HG03159 (cell line): ENCODE results near the gene SNIP1.
"Not testable (repeated sequence)": the region's sequence is repeated elsewhere in the genome, so short reads cannot be mapped to it uniquely, and the experiment has no call there.

ENCODE experiments used
- ATAC-seq: cut with Tn5 transposase; IDR thresholded peaks from one replicate; pipeline ENCODE4 v1.9.1; 2021; ENCODE audit warnings: mild to moderate bottlenecking, moderate library complexity; ENCODE audit not compliant: unreplicated experiment

Gene SNIP1, protein sequence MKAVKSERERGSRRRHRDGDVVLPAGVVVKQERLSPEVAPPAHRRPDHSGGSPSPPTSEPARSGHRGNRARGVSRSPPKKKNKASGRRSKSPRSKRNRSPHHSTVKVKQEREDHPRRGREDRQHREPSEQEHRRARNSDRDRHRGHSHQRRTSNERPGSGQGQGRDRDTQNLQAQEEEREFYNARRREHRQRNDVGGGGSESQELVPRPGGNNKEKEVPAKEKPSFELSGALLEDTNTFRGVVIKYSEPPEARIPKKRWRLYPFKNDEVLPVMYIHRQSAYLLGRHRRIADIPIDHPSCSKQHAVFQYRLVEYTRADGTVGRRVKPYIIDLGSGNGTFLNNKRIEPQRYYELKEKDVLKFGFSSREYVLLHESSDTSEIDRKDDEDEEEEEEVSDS

DNA sequence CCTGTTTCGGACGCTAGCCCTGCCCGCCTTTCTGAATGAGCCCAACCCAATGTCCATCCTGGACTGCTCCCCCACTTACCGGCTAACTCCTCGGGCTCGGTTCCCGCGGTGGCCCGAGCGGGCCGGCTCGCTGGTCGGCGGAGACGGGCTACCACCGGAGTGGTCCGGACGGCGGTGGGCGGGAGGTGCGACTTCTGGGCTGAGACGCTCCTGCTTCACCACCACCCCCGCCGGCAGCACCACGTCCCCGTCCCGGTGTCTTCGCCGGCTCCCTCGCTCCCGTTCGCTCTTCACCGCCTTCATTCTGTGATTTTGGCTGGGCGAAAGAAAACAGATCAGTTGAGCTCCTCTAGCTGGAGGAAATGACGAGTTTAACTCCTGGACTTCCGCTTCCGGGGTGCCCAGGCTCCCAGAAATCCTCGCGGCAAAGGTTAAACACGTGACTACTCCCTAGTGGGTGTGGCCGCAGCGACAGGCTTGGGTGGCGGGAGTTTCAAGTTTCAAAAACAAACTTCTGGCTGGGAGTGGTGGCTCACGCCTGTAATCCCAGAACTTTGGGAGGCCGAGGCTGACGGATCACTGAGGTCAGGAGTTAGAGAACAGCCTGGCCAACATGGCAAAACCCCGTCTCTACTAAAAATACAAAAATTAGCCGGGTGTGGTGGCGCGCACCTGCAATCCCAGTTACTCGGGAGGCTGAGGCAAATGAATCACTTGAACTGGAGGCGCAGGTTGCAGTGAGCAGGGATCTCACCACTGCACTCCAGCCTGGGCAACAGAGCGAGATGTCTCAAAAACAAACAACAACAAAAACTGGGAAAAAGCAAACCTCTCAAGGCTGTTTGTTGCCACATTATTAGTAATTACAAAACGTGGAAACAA lies at the start of gene SNIP1:
SNIP1 (minus strand) TSS at position 367 of the 882 bp plus-strand sequence; CDS start at position 303, 64 bp downstream.
- ATAC-seq = peak; percentile 88

DNA sequence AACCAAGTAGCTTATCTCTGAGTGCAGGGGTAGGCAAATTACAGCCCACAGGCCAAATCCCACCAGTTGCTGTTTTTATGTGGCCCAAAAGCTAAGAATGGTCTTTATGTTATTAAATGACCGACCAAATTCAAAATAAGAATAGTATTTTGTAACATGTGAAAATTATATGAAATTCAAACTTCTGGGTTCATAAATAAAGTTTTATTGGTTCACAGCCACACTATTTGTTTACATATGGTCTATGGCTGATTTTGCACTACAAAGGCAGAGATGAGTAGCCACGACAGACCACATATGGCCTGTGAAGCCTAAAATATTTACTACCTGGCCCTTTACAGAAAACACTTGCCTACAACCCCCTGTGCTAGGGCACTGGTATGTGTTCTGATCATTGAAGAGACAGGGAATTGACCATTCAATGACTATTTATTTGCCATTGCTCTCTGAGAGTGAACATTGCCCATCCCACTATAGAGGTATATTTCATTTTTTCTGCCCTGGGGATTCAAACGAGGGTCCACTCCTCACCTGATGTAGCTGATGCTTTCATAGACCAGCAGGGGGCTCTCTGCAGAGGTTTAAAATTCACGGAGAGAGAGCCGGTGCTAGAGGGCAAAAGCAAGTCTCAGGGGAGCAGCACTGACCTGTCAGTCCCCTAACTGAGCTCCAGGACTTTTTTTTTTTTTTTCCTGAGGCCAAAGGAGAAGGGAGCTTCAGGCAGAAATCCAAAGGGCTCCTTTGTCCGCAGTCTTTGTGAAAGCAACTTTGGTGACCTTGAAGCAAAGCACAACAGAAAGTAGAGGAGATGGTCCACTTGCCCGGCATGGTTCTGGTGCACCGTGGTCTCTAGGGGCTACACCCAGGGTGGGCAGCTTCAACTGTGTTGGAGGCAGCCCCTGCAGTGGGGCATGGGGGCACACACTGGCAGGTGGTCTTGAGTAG lies 48.9 kb upstream of the SNIP1 start:
- no peak for ATAC-seq

DNA sequence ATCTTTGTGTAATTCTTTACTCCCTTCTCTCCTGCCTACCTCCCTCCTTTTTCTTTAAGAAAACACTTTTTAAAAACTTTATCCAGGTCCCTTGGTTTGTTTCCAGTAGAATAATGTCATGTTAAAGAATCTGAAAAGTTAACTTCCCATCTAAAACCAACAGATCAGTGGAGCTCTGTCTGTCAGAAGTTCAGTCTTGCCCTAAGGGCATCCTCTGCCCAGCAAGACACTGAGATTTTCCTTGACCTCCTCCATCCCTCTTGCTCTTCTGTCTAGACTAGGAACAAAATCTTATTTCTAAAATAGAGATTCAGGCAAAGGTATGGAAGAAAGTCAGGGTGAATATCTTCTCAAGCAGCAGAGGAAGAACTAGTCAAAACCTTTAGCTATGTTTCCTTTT lies 47.3 kb upstream of the SNIP1 start:
- ATAC-seq = no peak

DNA sequence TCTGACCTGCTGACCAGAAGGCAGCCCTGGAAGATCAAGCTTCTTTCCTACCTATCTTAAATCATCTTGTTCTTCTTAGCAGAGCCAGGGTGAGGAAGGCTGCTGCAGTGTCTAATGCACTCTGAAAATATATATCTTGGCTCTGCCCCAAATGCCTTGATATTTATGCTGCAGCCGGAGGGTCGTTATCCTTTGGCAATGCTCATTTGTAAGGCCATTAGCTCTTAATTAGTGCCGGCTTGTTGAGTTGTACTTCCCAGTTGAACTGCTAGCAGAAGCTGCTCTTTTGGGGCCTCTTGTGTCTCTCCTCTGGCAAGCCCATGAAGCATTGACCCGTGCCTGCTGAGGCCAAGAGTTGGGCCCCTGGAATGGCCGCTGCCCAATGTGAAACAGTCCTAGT lies 45.8 kb upstream of the SNIP1 start:
- no peak for ATAC-seq

DNA sequence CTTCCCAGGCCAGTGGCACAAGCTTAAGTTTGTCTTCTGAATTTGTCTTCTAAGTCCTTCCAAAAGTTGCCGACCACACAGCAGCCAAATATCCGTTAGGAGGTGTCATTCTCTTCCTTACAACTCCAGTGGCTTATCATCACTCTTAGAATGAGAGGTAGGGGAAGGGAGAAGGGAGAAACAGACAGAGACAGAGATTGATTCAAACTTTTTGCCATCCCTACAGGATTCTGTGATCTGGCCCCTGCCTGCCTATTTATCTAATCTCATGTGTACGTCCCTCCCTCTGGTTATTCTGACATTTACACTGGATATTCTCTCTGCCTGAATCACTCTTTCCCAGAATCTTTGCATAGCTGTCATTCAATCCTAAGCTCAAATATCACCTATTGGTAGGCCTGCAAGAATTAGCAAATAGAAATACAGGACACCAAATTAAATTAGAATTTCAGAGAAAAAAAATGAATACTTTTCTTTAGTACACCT lies 42.1 kb upstream of the SNIP1 start:
- ATAC-seq = no peak

DNA sequence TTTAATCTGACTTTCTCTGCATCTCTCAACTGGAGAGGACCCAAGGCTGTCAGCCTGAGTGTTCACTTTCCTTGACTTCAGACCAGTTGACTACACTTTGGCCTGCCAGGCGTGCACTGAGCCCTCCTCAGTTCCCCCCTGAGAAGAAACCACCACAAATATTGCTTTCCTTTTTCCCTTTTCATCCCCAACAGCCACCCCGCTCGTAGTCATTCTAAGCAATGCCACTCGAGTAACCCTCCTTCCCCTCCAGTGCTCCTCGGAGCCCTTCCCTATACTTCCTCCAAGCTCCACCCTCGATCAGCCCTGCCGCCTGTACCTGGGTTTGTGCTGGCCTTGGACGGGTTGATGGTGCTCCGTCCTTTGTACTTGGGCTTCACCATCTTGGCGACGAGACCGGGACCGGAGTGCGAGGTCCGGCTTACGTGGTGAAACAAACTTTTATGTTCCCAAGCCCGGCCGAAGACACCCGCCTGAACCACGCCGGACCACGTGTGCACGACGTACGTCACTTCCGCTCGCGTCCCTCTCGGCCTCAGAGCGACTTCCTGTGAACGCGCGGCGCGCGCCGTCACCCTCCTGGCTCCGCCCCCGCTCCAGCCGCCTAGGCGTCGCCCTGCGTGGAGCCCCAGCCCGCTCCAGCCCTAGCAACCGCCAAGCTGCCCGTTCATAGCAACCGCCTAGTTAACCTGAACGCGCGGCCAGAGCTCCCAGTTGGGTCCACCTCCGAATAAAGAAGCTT lies 41.5 kb upstream of the SNIP1 start, which contains the start of gene GNL2:
GNL2 (minus strand) TSS at position 498 of the 742 bp plus-strand sequence; CDS start at position 383, 115 bp downstream.
- ATAC-seq = peak; percentile 97

DNA sequence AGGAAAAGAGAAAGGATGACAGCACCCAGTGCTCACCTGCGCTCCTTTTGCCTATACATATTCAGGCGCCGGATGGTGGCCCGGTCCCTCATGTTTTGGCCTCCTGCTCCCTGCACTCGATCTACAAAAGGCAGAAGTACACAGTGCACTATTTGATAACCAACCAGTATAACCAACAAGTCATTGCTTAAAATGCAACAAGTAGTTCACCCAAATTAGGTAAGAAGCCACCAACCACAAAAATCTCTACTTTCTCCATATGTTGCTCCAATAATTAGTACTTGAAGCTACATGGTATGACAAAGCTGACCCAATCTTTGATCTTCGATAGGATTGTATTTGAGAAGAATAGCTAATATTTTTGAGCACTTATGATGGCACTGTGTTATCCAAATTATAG lies 39.6 kb upstream of the SNIP1 start:
- no peak for ATAC-seq

DNA sequence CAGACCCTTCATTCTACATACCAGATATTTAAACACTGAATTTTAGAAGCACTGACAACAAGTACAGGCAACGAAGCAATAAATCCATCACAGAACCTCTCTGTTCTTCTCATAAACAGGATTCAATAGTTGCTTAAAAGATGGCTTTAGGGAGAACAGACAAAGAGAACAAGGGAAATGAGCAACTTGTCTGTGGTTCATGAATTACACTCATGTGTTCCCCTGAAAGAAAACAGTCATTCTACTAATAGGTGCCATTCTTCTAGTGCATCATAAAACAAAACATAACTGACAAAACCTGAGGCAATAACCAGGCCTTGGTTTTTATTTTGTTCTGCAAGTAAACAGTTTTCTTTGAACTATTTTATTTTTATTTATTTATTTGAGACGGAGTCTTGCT lies 34.8 kb upstream of the SNIP1 start:
- no peak for ATAC-seq

DNA sequence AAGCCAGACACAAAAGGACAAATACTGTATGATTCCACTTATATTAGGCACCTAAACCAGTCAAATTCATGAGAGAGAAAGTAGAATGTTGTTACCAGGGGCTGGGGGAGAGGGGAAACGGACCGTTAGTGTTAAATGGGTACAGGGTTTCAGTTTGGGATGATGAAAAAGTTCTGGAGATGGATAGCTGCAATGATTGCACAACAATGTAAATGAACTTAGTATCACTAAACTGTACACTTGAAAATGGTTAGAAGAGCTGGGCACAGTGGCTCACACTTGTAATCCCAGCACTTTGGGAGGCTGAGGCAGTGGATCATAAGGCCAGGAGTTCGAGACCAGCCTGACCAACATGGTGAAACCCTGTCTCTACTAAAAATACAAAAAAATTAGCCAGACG lies 30.5 kb upstream of the SNIP1 start:
- ATAC-seq = not testable (repeated sequence)

DNA sequence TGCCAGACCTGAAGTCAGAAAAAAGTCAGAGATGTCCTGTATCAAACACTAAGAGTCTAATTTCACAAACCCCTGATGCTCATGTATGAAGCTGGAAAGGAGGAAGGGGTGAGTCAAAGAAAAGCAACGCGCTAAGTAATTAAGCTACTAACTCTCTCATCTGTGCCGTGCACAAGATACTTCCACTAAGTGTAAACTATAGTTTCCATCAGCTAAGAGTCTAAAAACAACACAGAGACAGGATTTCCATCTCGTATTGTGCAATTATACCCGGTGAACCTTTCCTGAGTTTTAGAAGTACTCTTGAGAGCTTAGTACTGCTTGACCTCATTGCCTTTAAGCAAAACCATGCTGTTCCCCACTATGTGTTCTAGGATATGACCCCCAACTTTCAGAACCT lies 21.6 kb upstream of the SNIP1 start:
- ATAC-seq = no peak

DNA sequence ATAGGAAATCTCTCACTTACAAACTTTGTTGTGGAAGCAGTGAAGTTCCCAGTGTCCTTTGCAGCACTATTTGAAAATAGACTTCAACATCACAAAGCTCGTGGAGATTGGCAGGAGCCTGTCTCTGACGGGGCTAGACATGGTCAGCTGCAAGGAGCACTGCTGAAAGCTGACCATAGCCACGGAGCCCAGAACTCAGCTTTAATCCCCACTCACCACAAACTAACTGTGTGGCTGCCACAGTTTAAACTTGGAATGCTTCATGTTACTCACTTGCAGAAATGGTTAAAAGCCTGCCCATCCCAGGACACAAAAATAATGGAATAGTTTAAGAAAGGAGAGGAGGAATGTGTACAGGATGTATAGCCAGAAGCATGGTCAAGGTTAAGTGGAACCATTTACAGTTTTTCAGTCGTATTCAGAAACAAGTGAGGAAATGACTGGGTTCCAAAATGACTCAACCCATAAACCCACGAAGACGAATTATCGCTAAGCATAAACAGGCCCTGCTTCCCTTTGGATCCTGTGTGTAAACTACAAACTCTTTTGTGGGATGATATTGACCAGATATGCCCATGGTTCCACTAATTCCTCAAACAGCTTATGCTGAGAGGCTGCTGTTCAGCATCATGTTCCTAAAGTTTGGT lies 20.9 kb upstream of the SNIP1 start:
- no peak for ATAC-seq

DNA sequence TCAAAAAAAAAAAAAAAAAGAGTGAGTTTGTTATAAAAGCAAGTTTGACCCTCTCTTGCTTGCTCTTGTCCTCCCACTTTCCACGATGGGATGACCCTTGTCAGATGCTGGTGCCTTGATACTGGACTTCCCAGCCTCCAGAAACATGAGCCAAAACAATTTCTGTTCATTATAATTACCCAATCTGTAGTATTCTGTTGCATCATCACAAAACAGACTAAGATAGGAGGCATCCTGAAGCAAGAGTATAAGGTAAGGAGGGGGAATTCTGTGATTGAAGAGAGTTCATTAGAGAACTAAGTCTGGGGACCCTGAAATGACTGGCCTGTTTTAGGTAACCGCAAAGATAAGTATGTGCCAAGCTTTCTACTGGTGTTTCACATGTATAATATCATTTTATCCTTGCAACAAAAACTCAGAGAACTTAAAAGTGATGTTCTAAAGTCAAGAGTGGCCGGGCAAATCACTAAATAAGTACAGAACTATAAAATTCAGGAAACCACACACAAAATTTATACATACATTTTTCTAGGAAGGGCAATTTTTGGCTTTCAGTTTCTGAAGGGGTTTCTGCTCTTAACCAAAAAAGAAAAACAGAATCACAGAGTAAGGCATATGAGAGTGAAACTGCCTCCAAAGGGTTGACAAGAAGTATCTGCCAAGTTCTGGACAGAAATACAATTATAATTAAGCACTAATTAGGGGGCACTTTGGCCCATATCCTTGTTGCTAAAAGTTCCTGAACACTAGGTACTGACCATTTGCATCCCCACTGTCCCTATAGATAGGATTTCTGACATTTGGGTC lies 16.6 kb upstream of the SNIP1 start:
- ATAC-seq = no peak

DNA sequence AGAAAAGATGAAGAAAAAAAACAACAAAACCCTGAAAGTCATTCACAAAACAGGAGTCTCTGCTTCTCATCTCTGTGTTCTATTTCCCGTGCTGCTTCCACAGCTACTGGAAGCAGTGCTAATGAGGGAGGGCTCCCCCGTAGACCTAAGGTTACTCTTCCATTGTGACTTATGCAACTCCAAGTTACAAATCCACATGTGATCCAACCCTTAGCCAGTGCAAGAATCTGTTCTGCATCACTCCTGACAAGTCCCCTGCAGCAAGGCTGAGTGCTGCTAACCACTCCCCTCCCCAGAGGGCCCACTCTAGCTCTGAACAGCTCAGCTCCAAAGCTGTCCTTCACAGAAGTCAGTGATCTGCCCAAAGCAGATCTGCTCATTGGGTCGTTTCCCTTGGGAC lies 12.9 kb upstream of the SNIP1 start:
- ATAC-seq = no peak

DNA sequence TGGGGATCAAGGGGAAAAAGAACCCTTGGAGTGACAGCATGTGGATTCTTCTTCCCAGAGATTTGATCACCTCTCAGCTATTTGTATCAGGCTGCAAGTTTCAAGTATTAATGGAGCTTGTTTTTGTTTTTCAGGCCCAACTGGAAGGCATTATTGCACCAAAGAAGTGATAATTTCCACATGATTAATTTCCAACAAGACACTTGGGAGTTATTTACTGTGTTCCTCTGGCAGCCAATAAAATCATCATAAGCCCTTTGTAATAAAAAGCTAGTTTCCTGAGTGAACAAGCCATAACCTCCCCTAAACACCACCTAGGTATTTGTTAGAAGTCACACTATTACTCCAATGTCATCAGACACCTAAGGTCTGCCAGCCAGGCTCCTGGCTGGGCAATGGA lies 10.8 kb upstream of the SNIP1 start:
- no peak for ATAC-seq

DNA sequence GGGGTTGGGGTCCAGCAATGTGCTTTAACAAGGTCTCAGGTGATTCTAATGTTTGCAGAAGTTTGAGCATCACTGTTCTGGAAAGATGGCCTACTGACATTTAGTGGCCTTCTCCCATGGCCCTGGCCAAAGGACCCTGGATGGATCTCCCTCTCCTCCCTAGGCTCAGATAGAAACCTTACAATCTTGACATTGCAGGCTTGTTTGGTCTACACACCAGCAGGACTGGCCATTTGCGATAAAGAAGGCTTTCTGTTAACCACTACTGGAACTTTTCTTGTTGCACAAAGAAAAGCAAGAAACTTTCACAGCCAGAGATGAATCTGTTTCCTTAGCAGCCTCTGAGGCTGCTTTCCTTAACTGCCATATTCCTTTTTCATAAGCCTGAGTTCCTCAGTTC lies 8.9 kb upstream of the SNIP1 start:
- no peak for ATAC-seq

DNA sequence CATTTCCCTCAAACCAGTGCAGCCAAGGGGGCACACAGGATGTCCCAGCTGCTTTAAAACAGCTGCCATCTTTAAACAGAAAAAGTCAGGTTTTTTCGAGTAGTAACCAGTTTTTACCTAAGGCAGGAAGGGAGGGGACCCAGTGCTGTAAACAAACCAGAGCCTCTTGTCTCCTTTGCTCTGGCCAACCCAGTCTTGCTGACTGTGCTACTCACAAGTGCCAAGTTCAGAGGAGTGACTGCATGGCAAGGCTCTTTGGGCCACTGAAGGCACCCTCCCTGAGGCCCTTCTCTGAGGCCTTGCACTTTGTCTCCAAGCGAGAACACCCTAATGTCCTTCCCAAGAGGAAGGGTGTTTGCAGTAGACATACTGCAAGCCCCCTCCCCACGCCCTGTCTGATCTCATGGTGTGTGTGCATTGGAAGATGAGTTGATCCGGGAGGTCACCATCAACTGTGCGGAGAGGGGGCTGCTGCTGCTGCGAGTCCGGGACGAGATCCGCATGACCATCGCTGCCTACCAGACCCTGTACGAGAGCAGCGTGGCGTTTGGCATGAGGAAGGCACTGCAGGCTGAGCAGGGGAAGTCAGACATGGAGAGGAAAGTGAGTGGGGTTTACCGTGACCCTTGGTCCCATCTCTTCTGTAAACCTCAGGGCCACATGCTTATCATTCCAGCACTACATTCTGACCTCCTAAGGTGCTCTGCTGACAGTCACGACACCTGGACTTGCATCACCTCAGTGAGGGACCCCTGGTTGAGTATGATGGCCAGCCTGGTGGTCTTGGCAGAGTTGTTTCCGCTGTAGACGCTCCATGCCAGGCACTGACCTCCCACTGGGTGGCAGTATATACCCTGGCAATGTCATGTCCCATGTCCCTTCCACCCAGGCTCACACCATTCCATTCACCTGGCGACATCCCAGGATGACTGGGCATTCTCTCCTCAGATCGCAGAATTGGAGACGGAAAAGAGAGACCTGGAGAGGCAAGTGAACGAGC lies 7.3 kb upstream of the SNIP1 start:
- no peak for ATAC-seq

DNA sequence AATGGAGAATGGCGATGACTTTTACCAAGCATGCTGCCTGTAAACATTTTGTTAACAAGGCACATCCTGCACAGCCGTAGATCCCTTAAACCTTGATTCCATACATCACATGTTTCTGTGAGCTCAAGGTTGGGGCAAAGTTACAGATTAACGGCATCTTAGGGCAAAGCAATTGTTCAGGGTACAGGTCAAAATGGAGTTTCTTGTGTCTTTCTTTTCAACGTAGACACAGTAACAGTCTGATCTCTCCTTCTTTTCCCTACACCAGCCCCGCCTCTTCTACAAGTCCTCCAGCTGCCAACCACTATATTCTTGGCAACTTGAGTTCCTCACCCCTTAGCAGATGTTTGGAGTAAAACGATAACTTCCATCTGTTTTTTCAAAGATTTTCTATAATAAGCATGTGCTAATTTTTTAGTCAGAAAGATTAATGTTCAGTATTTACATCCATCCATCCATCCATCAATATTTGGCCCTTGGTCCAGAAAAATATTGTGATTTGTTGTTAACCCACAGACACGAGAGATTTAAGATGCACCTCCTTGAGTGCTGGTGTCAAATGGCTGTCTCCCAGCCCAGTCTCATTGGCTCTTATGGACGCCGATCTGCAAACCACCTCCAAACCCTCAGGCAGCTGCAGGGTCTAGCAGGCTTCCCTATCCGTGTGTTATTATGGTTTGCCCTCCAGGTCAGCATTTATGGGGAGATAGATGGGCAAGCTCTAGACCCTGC lies 6.5 kb upstream of the SNIP1 start:
- no peak for ATAC-seq
